Measurements from ENCODE around the gene DCAF17.

Gene DCAF17

DNA sequence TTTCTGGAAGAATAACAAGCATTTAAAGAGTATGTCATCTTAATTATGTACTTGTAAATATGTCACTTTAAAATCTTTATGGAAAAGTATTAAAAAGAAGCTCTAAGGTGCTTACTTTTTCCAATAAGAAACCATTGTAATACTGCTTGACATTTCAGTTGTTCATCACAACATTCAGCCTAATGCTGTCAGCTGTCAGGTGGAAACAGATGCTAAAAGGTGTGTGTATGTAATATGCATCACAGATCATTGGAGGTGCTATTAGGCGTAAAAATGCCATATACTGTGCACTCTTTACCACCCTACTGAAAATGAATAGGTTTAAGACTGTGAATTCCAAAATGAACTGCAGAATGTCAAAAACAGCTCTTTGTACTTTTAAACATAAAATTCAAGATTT is 40.5 kb upstream of the DCAF17 start:
- no peaks in the 10 kb centered on the region for H3K27me3 ChIP-seq (ENCODE audit: control insufficient read depth in 3 of 3, insufficient read depth in 3 of 3, low read depth in 1 of 3, low read length in 3 of 3)
- no peak overlapping the region for H4K8ac ChIP-seq (ENCODE audit: low read depth, low read length)
- no peak overlapping the region for H4K91ac ChIP-seq (ENCODE audit: low read depth, low read length, poor library complexity)
- no peak overlapping the region for H2BK5ac ChIP-seq (ENCODE audit: low read length)
- H3K23ac ChIP-seq (ENCODE audit: low read depth, low read length, poor library complexity) = no peak overlapping the region
- no peak overlapping the region for H3K4me2 ChIP-seq (ENCODE audit: insufficient read depth, low read length, poor library complexity, severe bottlenecking)
- no peaks in the 10 kb centered on the region for H3K36me3 ChIP-seq (replicated peaks in 1 of 2; ENCODE audit: control insufficient read depth in 2 of 2, insufficient read depth in 2 of 2, low read length in 2 of 2)
- no peak overlapping the region for H2AFZ ChIP-seq (ENCODE audit: low read length)
- no peak overlapping the region for H2BK15ac ChIP-seq (ENCODE audit: low read length)
- no peak overlapping the region for H2BK120ac ChIP-seq (ENCODE audit: low read depth, low read length)
- DNase-seq (ENCODE audit: low spot score) = no peak
- H3K4me1 ChIP-seq (ENCODE audit: control insufficient read depth in 2 of 2, insufficient read depth in 1 of 2, low read depth in 1 of 2, low read length in 2 of 2) = no peaks in the 10 kb centered on the region
- no peak overlapping the region for H3K27ac ChIP-seq (replicated peaks; ENCODE audit: low read length)
- no peaks in the 10 kb centered on the region for H3K79me1 ChIP-seq (ENCODE audit: low read depth, low read length)
- no peak overlapping the region for H3K14ac ChIP-seq (ENCODE audit: low read length)
- no peak overlapping the region for H3K4me3 ChIP-seq (ENCODE audit: low read length in 2 of 2)
- H3K4ac ChIP-seq (ENCODE audit: low read length) = no peak overlapping the region
- no peak overlapping the region for H2AK5ac ChIP-seq (ENCODE audit: low read depth, low read length)
- WGBS, 2 donors (ENCODE audit: extremely low coverage in 2 of 2, insufficient read length in 2 of 2, insufficient replicate concordance in 1 of 2) = no CpG with 5 or more reads among the region's 1 CpG
- H3K9me3 ChIP-seq (replicated peaks in 1 of 2; ENCODE audit: control insufficient read depth in 2 of 2, insufficient read depth in 1 of 2, low read depth in 1 of 2, low read length in 2 of 2) = peaks cover 0 to 2% of the 10 kb centered on the region in 2 donors
- H3K18ac ChIP-seq (ENCODE audit: low read length) = no peak overlapping the region
- H3K9ac ChIP-seq (ENCODE audit: low read depth, low read length, poor library complexity) = no peak overlapping the region
- no peak overlapping the region for H2BK12ac ChIP-seq (ENCODE audit: low read length)

DNA sequence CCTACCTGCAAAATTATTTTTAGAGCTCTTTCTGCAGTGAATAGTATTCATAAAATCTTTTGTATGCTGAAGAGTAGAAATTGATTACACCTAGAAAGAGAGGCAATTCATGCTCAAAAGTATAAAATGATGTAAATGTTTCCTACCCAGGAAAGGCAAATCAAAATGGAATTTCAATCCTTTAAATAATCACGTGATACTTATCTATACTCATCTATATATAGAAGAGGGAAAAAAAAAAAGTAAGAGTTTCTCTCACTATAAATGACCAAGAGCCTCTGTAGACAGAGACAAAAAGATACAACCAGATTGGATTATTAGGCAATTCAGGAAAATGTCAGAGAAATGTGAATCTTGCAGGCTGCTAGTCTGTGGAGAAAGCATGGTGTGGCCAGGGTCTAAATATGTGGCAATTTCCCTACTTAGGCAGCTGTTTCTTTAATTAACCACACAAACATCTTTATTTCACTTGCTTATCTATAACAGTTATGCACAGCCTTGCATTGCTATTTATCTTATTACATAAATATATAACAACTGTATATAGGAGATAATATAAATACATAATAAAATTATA is 39.8 kb upstream of the DCAF17 start:
- Histone ChIP-seq H2BK12ac (ENCODE audit: low read length) (no peak overlapping the region), H3K36me3 (replicated peaks in 1 of 2; ENCODE audit: control insufficient read depth in 2 of 2, insufficient read depth in 2 of 2, low read length in 2 of 2) (no peaks in the 10 kb centered on the region), H3K27me3 (ENCODE audit: control insufficient read depth in 3 of 3, insufficient read depth in 3 of 3, low read depth in 1 of 3, low read length in 3 of 3) (no peaks in the 10 kb centered on the region), H2BK120ac (ENCODE audit: low read depth, low read length) (no peak overlapping the region), H3K4me1 (ENCODE audit: control insufficient read depth in 2 of 2, insufficient read depth in 1 of 2, low read depth in 1 of 2, low read length in 2 of 2) (no peaks in the 10 kb centered on the region), H3K9ac (ENCODE audit: low read depth, low read length, poor library complexity) (no peak overlapping the region), H3K27ac (replicated peaks; ENCODE audit: low read length) (no peak overlapping the region), H2AFZ (ENCODE audit: low read length) (no peak overlapping the region), H3K18ac (ENCODE audit: low read length) (no peak overlapping the region), H3K9me3 (replicated peaks in 1 of 2; ENCODE audit: control insufficient read depth in 2 of 2, insufficient read depth in 1 of 2, low read depth in 1 of 2, low read length in 2 of 2) (peaks cover 0 to 2% of the 10 kb centered on the region in 2 donors), H3K4me3 (ENCODE audit: low read length in 2 of 2) (no peak overlapping the region), H2BK5ac (ENCODE audit: low read length) (no peak overlapping the region), H3K23ac (ENCODE audit: low read depth, low read length, poor library complexity) (no peak overlapping the region), H3K14ac (ENCODE audit: low read length) (no peak overlapping the region), H4K8ac (ENCODE audit: low read depth, low read length) (no peak overlapping the region), H3K4me2 (ENCODE audit: insufficient read depth, low read length, poor library complexity, severe bottlenecking) (no peak overlapping the region), H4K91ac (ENCODE audit: low read depth, low read length, poor library complexity) (no peak overlapping the region), H2BK15ac (ENCODE audit: low read length) (no peak overlapping the region), H3K79me1 (ENCODE audit: low read depth, low read length) (no peaks in the 10 kb centered on the region), H3K4ac (ENCODE audit: low read length) (no peak overlapping the region), H2AK5ac (ENCODE audit: low read depth, low read length) (no peak overlapping the region)
- DNase-seq (ENCODE audit: low spot score) = no peak
- WGBS, 2 donors (ENCODE audit: extremely low coverage in 2 of 2, insufficient read length in 2 of 2, insufficient replicate concordance in 1 of 2) = no CpG with 5 or more reads among the region's 1 CpG

DNA sequence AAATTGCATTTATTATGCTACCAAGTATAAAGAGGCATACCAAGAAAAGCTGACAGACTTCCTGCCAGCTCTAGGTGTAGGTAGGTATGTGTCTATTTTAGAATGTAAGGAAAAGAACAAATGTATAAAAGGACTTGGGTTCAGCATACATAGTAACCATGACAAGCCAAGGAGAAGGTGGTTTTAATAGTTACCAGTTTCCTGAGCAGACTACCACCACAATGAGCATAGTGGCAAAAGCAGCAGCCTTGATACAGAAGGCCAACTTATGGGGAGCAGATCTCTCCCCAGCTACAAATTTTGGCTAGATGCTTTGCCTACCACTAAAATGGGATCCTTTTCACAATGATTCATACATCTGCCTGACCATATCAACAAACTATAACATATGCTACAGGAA is 34.7 kb upstream of the DCAF17 start:
- DNase-seq (ENCODE audit: low spot score) = no peak
- Histone ChIP-seq H3K27ac (replicated peaks; ENCODE audit: low read length) (no peak overlapping the region), H3K9me3 (replicated peaks in 1 of 2; ENCODE audit: control insufficient read depth in 2 of 2, insufficient read depth in 1 of 2, low read depth in 1 of 2, low read length in 2 of 2) (peaks cover 0 to 10% of the 10 kb centered on the region in 2 donors), H3K27me3 (ENCODE audit: control insufficient read depth in 3 of 3, insufficient read depth in 3 of 3, low read depth in 1 of 3, low read length in 3 of 3) (no peaks in the 10 kb centered on the region), H3K18ac (ENCODE audit: low read length) (no peak overlapping the region), H4K8ac (ENCODE audit: low read depth, low read length) (no peak overlapping the region), H3K4me2 (ENCODE audit: insufficient read depth, low read length, poor library complexity, severe bottlenecking) (no peak overlapping the region), H2BK12ac (ENCODE audit: low read length) (no peak overlapping the region), H3K4ac (ENCODE audit: low read length) (no peak overlapping the region), H2BK120ac (ENCODE audit: low read depth, low read length) (no peak overlapping the region), H2AFZ (ENCODE audit: low read length) (no peak overlapping the region), H2BK15ac (ENCODE audit: low read length) (no peak overlapping the region), H3K14ac (ENCODE audit: low read length) (no peak overlapping the region), H3K4me1 (ENCODE audit: control insufficient read depth in 2 of 2, insufficient read depth in 1 of 2, low read depth in 1 of 2, low read length in 2 of 2) (no peaks in the 10 kb centered on the region), H2AK5ac (ENCODE audit: low read depth, low read length) (no peak overlapping the region), H3K9ac (ENCODE audit: low read depth, low read length, poor library complexity) (no peak overlapping the region), H3K4me3 (ENCODE audit: low read length in 2 of 2) (no peak overlapping the region), H3K79me1 (ENCODE audit: low read depth, low read length) (no peaks in the 10 kb centered on the region), H2BK5ac (ENCODE audit: low read length) (no peak overlapping the region), H3K23ac (ENCODE audit: low read depth, low read length, poor library complexity) (no peak overlapping the region), H3K36me3 (replicated peaks in 1 of 2; ENCODE audit: control insufficient read depth in 2 of 2, insufficient read depth in 2 of 2, low read length in 2 of 2) (no peaks in the 10 kb centered on the region), H4K91ac (ENCODE audit: low read depth, low read length, poor library complexity) (no peak overlapping the region)

DNA sequence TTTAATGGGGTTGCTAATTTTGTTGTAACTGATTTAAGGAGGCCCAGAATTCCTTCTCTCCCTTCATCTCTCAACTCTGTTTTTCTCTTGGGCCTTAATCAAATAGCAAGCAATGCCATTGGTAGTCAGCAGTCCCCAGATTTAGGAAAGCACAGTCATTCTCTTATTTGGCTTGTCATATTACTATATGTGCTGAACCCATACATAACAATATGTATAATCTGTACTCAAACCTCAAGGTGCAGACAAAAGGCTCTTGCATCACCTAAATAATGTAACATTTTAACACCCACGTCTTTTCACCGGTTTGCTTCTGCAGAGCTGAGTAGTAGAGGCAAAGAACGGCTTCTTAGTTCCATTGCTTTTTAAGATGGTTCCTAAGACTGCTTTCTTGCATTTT is 33.6 kb upstream of the DCAF17 start:
- WGBS, 2 donors (ENCODE audit: extremely low coverage in 2 of 2, insufficient read length in 2 of 2, insufficient replicate concordance in 1 of 2) = no CpG with 5 or more reads among the region's 3 CpGs

More for the DNA sequence above, 33.6 kb upstream of the DCAF17 start:
- H3K9me3 ChIP-seq (replicated peaks in 1 of 2; ENCODE audit: control insufficient read depth in 2 of 2, insufficient read depth in 1 of 2, low read depth in 1 of 2, low read length in 2 of 2) = peaks cover 0 to 10% of the 10 kb centered on the region in 2 donors
- H2BK15ac ChIP-seq (ENCODE audit: low read length) = no peak overlapping the region
- no peaks in the 10 kb centered on the region for H3K4me1 ChIP-seq (ENCODE audit: control insufficient read depth in 2 of 2, insufficient read depth in 1 of 2, low read depth in 1 of 2, low read length in 2 of 2)
- H2BK12ac ChIP-seq (ENCODE audit: low read length) = no peak overlapping the region
- H3K9ac ChIP-seq (ENCODE audit: low read depth, low read length, poor library complexity) = no peak overlapping the region
- H3K4me3 ChIP-seq (ENCODE audit: low read length in 2 of 2) = no peak overlapping the region
- H3K79me1 ChIP-seq (ENCODE audit: low read depth, low read length) = no peaks in the 10 kb centered on the region
- H3K36me3 ChIP-seq (replicated peaks in 1 of 2; ENCODE audit: control insufficient read depth in 2 of 2, insufficient read depth in 2 of 2, low read length in 2 of 2) = no peaks in the 10 kb centered on the region
- no peak overlapping the region for H4K91ac ChIP-seq (ENCODE audit: low read depth, low read length, poor library complexity)
- no peak overlapping the region for H3K27ac ChIP-seq (replicated peaks; ENCODE audit: low read length)
- no peak for DNase-seq (ENCODE audit: low spot score)
- no peak overlapping the region for H3K4me2 ChIP-seq (ENCODE audit: insufficient read depth, low read length, poor library complexity, severe bottlenecking)
- H3K23ac ChIP-seq (ENCODE audit: low read depth, low read length, poor library complexity) = no peak overlapping the region
- H3K14ac ChIP-seq (ENCODE audit: low read length) = no peak overlapping the region
- no peak overlapping the region for H2AFZ ChIP-seq (ENCODE audit: low read length)
- H2BK5ac ChIP-seq (ENCODE audit: low read length) = no peak overlapping the region
- H3K18ac ChIP-seq (ENCODE audit: low read length) = no peak overlapping the region
- H2AK5ac ChIP-seq (ENCODE audit: low read depth, low read length) = no peak overlapping the region
- no peak overlapping the region for H2BK120ac ChIP-seq (ENCODE audit: low read depth, low read length)
- H4K8ac ChIP-seq (ENCODE audit: low read depth, low read length) = no peak overlapping the region
- H3K4ac ChIP-seq (ENCODE audit: low read length) = no peak overlapping the region
- H3K27me3 ChIP-seq (ENCODE audit: control insufficient read depth in 3 of 3, insufficient read depth in 3 of 3, low read depth in 1 of 3, low read length in 3 of 3) = no peaks in the 10 kb centered on the region

Data from neuronal stem cell (in vitro differentiated cells).